A673 (cell line): Measurements from ENCODE around the gene PMP22. TPM values are rescaled to one million over a fixed set of nuclear protein-coding genes. Genes with fewer than 3 reads are reported as not detected.

Experiments
- BruUV-seq: library from RNA; stranded (reverse); fragments of 400-500 nt; replicated peaks from 2 replicates; lab custom pipeline; 2021; lab: Mats Ljungman, UMichigan
- CTCF ChIA-PET: fragments of 300-600 bp; sonication (Branson Sonifier 250); formaldehyde crosslinking; loops from one replicate; lab custom pipeline; 2022; ENCODE audit warnings: antibody characterized with exemption; lab: Charles Lee
- POLR2A ChIA-PET: fragments of 300-600 bp; sonication (Branson Sonifier 250); formaldehyde crosslinking; loops from one replicate; lab custom pipeline; 2022; ENCODE audit warnings: antibody characterized with exemption; ENCODE audit not compliant: low non-redundant PET; lab: Charles Lee
- DNase-seq: peaks from one replicate; pipeline ENCODE4 v3.0.0-alpha.2; 2015; ENCODE audit warnings: low spot score
- H3K27ac ChIP-seq: fragments of 200-600 bp; sonication (generic); 2 replicates; pipeline ENCODE4 v1.5.1; 2016; ENCODE audit warnings: mixed run types, low read depth, mild to moderate bottlenecking, mixed read lengths, antibody characterized with exemption, low read length; ENCODE audit not compliant: poor library complexity, severe bottlenecking
- H3K27me3 ChIP-seq: fragments of 200-600 bp; sonication (generic); replicated peaks from 2 replicates; pipeline ENCODE4 v1.6.1; 2017; ENCODE audit warnings: mixed run types, low read depth, mild to moderate bottlenecking, mixed read lengths, antibody characterized with exemption, low read length; ENCODE audit not compliant: insufficient read depth, poor library complexity
- H3K36me3 ChIP-seq: fragments of 200-600 bp; sonication (generic); 2 replicates; pipeline ENCODE4 v1.6.1; 2016; ENCODE audit warnings: mixed run types, mild to moderate bottlenecking, mixed read lengths, antibody characterized with exemption, low read length; ENCODE audit not compliant: insufficient read depth, poor library complexity, severe bottlenecking
- H3K4me1 ChIP-seq: fragments of 200-600 bp; sonication (generic); 2 replicates; pipeline ENCODE4 v1.6.1; 2017; ENCODE audit warnings: mixed run types, mild to moderate bottlenecking, mixed read lengths, antibody characterized with exemption, low read length; ENCODE audit not compliant: insufficient read depth, poor library complexity, severe bottlenecking
- H3K4me3 ChIP-seq: fragments of 200-600 bp; sonication (generic); 2 replicates; pipeline ENCODE4 v1.5.1; 2016; ENCODE audit warnings: low read depth, mixed run types, mild to moderate bottlenecking, mixed read lengths, low read length; ENCODE audit not compliant: poor library complexity, severe bottlenecking
- H3K9me3 ChIP-seq: fragments of 200-600 bp; sonication (generic); 2 replicates; pipeline ENCODE4 v1.6.1; 2016; ENCODE audit warnings: mixed run types, low read depth, mild to moderate bottlenecking, mixed read lengths, antibody characterized with exemption, low read length; ENCODE audit not compliant: poor library complexity, severe bottlenecking
- CTCF ChIP-seq: fragments of 300-800, 200-600 bp; sonication (generic); conservative IDR thresholded peaks from 2 replicates; pipeline ENCODE4 v1.5.1; 2017; ENCODE audit warnings: low read depth, mild to moderate bottlenecking, antibody characterized with exemption, low read length, moderate library complexity, mixed read lengths
- EZH2 ChIP-seq: fragments of 200-600 bp; sonication (generic); IDR thresholded peaks from 2 replicates; pipeline ENCODE4 v1.6.1; 2017; ENCODE audit warnings: borderline replicate concordance, low read depth, mild to moderate bottlenecking, mixed read lengths, antibody characterized with exemption, low read length; ENCODE audit not compliant: poor library complexity, severe bottlenecking
- intact Hi-C: fragments of 100-400 bp; cut with micrococcal nuclease; formaldehyde crosslinking; loops from one replicate; pipeline ENCODE4 v1.10.0; 2022; ENCODE audit not compliant: unreplicated experiment
- total RNA-seq: library from RNA; stranded (reverse); gene quantifications from 2 replicates; pipeline ENCODE4 v1.2.3, GENCODE V29; 2021

Gene PMP22
- total RNA-seq, 1 experiment from 2014 or later, result not detected

- ChIA-PET CTCF (no interaction called here), POLR2A (no interaction called here)
- H3K27me3 ChIP-seq, result no peaks in the 10 kb centered on the region
- H3K9me3 ChIP-seq, result no peaks in the 10 kb centered on the region
- no peaks in the 10 kb centered on the region for H3K36me3 ChIP-seq
- no peak overlapping the region for H3K4me3 ChIP-seq
- intact Hi-C loops, result no loop called here
- BruUV-seq, result no TSS peak
- no peak overlapping the region for H3K27ac ChIP-seq
- no peak for DNase-seq
- TF ChIP-seq EZH2 (no peak), CTCF (0 out of 2 replicates have a peak, but pooled peaks have one; percentile 22)
- no peaks in the 10 kb centered on the region for H3K4me1 ChIP-seq
Observed at GRCh38 chr17:15247891-15248529, 17.1 kb downstream of the PMP22 start.

- H3K4me1 ChIP-seq, result no peaks in the 10 kb centered on the region
- DNase-seq, result no peak
- H3K4me3 ChIP-seq, result no peak overlapping the region
- intact Hi-C loops, result no loop called here
- no peak overlapping the region for H3K27ac ChIP-seq
- POLR2A ChIA-PET, result no interaction called here
- BruUV-seq, result no TSS peak
- TF ChIP-seq CTCF, result no peak
- TF ChIP-seq EZH2, result no peak
- H3K27me3 ChIP-seq, result no peaks in the 10 kb centered on the region
- H3K9me3 ChIP-seq, result no peaks in the 10 kb centered on the region
- CTCF ChIA-PET, result no interaction called here
- H3K36me3 ChIP-seq, result no peaks in the 10 kb centered on the region
Observed at GRCh38 chr17:15245054-15245453, 20.1 kb downstream of the PMP22 start.

- no peak for DNase-seq
- intact Hi-C loops, result no loop called here
- no peak overlapping the region for H3K27ac ChIP-seq
- ChIA-PET POLR2A (no interaction called here), CTCF (no interaction called here)
- no peaks in the 10 kb centered on the region for H3K27me3 ChIP-seq
- H3K9me3 ChIP-seq, result no peaks in the 10 kb centered on the region
- no peaks in the 10 kb centered on the region for H3K4me1 ChIP-seq
- no TSS peak for BruUV-seq
- TF ChIP-seq EZH2 (no peak), CTCF (no peak)
- H3K4me3 ChIP-seq, result no peak overlapping the region
- no peaks in the 10 kb centered on the region for H3K36me3 ChIP-seq
Observed at GRCh38 chr17:15240644-15241043, 24.5 kb downstream of the PMP22 start.
